ENCODE measurements around the gene RGS2. TPM values are rescaled to one million over a fixed set of nuclear protein-coding genes. Genes with fewer than 3 reads are reported as not detected.

Gene RGS2
- polyA plus RNA-seq, 1 experiment, result 11.5 TPM

DNA sequence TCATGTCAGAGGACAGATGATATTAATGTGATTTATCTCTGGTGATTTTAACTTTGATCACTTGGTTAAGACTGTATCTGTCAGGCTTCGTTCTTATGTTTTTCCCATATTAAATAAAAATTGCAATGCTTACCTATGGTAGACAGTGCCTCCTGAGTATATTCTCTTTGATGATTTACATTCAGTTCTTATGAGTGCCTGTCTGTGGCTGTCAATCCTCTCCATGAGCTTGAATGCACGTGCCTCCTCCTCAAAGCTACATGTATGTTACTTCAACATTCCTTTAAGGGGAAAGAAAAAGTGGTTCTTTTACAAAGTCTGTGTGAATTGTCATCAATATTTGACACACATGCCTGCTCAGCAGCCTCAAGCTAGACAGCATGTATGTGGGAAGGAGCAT lies 44.2 kb upstream of the RGS2 start:
- CTCF ChIA-PET, result no interaction called here
- POLR2A ChIA-PET, result no interaction called here
- no peak overlapping the region for H3K4me3 ChIP-seq (ENCODE audit: low read depth, low read length)
- TF ChIP-seq, protein P1, sequence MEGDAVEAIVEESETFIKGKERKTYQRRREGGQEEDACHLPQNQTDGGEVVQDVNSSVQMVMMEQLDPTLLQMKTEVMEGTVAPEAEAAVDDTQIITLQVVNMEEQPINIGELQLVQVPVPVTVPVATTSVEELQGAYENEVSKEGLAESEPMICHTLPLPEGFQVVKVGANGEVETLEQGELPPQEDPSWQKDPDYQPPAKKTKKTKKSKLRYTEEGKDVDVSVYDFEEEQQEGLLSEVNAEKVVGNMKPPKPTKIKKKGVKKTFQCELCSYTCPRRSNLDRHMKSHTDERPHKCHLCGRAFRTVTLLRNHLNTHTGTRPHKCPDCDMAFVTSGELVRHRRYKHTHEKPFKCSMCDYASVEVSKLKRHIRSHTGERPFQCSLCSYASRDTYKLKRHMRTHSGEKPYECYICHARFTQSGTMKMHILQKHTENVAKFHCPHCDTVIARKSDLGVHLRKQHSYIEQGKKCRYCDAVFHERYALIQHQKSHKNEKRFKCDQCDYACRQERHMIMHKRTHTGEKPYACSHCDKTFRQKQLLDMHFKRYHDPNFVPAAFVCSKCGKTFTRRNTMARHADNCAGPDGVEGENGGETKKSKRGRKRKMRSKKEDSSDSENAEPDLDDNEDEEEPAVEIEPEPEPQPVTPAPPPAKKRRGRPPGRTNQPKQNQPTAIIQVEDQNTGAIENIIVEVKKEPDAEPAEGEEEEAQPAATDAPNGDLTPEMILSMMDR (IDR thresholded peaks at IDR 0.05; ENCODE audit: insufficient read depth, low read depth, low read length), result no peak
- H3K36me3 ChIP-seq (ENCODE audit: control insufficient read depth, insufficient read depth, low read length), result no peaks in the 10 kb centered on the region
- no peaks in the 10 kb centered on the region for H3K27me3 ChIP-seq (ENCODE audit: control insufficient read depth, insufficient read depth, low read length)
- no peak for DNase-seq (ENCODE audit: low read depth)

DNA sequence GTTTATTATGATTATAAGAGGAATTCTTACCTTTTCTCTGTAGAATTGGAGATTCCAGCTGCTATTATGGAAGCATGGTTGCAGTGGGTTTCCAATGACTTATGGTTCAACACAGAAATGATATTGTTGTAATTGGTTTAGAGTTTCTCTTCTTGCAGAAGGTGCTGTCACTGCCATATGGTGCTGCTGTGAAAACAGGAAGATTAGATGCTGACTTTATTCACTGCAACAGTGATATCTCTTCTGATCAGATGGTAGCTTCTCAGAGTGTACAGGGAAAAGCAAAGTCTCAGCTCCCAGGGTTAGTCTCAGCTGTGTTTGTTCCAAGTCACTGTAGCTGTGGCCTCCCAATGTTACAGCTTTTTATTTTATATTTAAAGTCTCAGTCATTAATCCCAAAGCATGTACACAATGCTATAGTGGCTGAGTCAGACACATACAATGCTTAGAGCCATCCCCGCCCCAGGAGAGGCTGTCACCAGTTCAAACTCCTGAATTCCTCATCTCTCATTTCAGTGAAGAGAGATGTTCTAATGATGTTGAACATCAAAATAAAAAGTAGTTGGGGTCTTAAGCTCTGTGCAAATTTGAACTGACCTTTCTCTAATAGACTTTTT lies 42.7 kb upstream of the RGS2 start:
- CTCF ChIA-PET, result interaction anchor here (0.6 to 3.2 kb wide), 2 partner anchors 40 to 42 kb away, joined by 3 to 13 read pairs; no protein-coding TSS in a partner anchor
- H3K27me3 ChIP-seq (ENCODE audit: control insufficient read depth, insufficient read depth, low read length), result no peaks in the 10 kb centered on the region
- H3K4me3 ChIP-seq (ENCODE audit: low read depth, low read length), result no peak overlapping the region
- H3K36me3 ChIP-seq (ENCODE audit: control insufficient read depth, insufficient read depth, low read length), result no peaks in the 10 kb centered on the region
- POLR2A ChIA-PET, result interaction anchor here (0.6 kb wide), 1 partner anchor 1566 kb away, joined by 3 read pairs; no protein-coding TSS in a partner anchor
- TF ChIP-seq, protein P1 (IDR thresholded peaks at IDR 0.05; ENCODE audit: insufficient read depth, low read depth, low read length), result no peak
- no peak for DNase-seq (ENCODE audit: low read depth)

DNA sequence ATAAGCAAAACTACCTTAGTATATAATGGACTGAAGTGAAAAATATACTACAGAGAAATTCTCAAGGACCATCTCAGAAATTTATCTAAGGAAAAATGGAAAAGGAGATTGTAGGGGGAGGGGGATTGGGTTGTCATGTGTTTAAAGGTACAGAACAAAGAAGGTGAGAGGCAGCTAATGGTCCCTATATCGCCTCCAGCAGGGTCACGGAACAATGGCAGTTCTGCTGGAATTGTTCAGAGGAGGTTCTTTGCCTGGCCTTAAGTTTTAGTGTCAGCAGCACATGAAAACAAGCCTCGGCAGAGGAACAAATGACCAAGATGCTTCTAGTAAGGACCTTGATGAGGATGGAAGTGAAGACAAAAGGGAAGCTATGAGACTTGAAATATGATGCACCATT lies 42.0 kb upstream of the RGS2 start:
- ChIA-PET CTCF (interaction anchor here (3.2 kb wide), 1 partner anchor 39 kb away, joined by 13 read pairs; no protein-coding TSS in a partner anchor), POLR2A (no interaction called here)
- TF ChIP-seq, protein P1 (IDR thresholded peaks at IDR 0.05; ENCODE audit: insufficient read depth, low read depth, low read length), result no peak

DNA sequence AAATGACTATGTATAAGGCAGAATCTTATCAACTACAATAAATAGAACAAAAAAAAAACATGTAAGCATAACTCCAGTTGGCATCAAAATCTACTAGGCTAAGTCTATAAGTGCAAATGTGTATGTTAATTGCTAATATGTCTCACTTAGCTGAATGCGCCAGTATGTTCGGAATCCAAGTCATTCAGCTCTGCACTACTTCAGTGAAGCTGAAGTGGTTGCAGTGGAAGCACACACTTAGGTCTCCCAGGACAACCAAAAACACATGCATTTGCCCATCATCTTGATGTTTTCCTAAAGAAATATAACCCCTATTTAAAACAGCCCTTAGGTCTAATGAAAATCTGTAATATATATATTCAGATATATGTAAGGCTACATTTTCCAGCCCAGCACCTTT lies 41.0 kb upstream of the RGS2 start:
- DNase-seq (ENCODE audit: low read depth), result no peak
- Histone ChIP-seq H3K4me3 (ENCODE audit: low read depth, low read length) (no peak overlapping the region), H3K27me3 (ENCODE audit: control insufficient read depth, insufficient read depth, low read length) (no peaks in the 10 kb centered on the region), H3K36me3 (ENCODE audit: control insufficient read depth, insufficient read depth, low read length) (no peaks in the 10 kb centered on the region)
- POLR2A ChIA-PET, result no interaction called here
- TF ChIP-seq, protein P1 (IDR thresholded peaks at IDR 0.05; ENCODE audit: insufficient read depth, low read depth, low read length), result no peak
- CTCF ChIA-PET, result interaction anchor here (3.2 kb wide), 1 partner anchor 38 kb away, joined by 13 read pairs; no protein-coding TSS in a partner anchor

More for the DNA sequence above, 42.0 kb upstream of the RGS2 start:
- DNase-seq (ENCODE audit: low read depth), result no peak
- H3K36me3 ChIP-seq (ENCODE audit: control insufficient read depth, insufficient read depth, low read length), result no peaks in the 10 kb centered on the region
- H3K4me3 ChIP-seq (ENCODE audit: low read depth, low read length), result no peak overlapping the region
- no peaks in the 10 kb centered on the region for H3K27me3 ChIP-seq (ENCODE audit: control insufficient read depth, insufficient read depth, low read length)

DNA sequence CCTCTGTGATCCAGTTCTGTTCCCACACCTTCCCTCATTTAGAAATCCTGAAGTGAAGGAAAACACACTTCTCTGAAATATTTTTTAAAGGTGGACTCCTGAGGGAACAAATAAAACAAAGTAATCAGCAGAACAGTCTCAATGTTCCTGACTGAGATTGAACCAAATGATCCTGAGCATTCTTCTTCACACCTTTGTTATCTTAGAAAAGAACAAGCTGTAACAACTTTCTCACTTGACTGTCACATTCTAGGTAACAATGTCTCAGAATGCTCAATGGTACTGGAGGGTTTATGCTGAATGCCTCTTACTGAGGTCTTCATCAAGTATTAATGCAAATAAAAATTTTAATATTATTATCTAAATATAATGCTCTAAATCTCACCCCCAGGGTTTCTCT lies 40.4 kb upstream of the RGS2 start:
- ChIA-PET CTCF (no interaction called here), POLR2A (no interaction called here)
- H3K4me3 ChIP-seq (ENCODE audit: low read depth, low read length), result no peak overlapping the region
- DNase-seq (ENCODE audit: low read depth), result no peak
- H3K27me3 ChIP-seq (ENCODE audit: control insufficient read depth, insufficient read depth, low read length), result no peaks in the 10 kb centered on the region
- H3K36me3 ChIP-seq (ENCODE audit: control insufficient read depth, insufficient read depth, low read length), result no peaks in the 10 kb centered on the region
- TF ChIP-seq, protein P1 (IDR thresholded peaks at IDR 0.05; ENCODE audit: insufficient read depth, low read depth, low read length), result no peak

All from BJ (cell line).